WI38 (cell line): ENCODE data around the gene PLPP4.

Experiments used
- H3K4me3 ChIP-seq: 2 replicates; pipeline ENCODE4 v1.5.1; 2011; ENCODE audit warnings: low read depth, mild to moderate bottlenecking, control low read depth, low read length
- TF ChIP-seq, protein P1 (sequence below): IDR thresholded peaks from 2 replicates; pipeline ENCODE4 v1.5.1; 2012; ENCODE audit warnings: low read depth, mild to moderate bottlenecking, control low read depth, low read length

The PLPP4 gene

DNA sequence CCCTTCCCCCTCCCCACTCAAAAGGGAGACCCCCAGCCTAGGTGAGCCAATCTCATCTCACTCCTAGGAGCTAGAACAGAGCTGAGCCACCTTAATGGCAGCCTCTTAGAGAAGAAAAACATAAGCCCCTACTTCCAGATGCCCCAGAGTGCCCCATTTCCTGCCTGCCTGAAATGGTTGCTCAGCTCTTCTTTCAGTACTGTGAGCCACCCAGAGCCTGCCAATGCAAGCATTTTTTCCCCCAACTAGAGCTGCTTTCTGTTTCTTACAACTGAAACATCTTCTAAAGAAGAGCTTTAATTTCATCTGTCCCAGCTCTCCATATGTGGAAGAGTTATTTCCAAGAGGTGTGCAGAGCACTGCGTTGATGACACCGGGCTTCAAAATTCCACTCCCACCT, 136.7 kb downstream of the PLPP4 start:
- TF ChIP-seq, protein P1, sequence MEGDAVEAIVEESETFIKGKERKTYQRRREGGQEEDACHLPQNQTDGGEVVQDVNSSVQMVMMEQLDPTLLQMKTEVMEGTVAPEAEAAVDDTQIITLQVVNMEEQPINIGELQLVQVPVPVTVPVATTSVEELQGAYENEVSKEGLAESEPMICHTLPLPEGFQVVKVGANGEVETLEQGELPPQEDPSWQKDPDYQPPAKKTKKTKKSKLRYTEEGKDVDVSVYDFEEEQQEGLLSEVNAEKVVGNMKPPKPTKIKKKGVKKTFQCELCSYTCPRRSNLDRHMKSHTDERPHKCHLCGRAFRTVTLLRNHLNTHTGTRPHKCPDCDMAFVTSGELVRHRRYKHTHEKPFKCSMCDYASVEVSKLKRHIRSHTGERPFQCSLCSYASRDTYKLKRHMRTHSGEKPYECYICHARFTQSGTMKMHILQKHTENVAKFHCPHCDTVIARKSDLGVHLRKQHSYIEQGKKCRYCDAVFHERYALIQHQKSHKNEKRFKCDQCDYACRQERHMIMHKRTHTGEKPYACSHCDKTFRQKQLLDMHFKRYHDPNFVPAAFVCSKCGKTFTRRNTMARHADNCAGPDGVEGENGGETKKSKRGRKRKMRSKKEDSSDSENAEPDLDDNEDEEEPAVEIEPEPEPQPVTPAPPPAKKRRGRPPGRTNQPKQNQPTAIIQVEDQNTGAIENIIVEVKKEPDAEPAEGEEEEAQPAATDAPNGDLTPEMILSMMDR: no peak
- no peak overlapping the region for H3K4me3 ChIP-seq

DNA sequence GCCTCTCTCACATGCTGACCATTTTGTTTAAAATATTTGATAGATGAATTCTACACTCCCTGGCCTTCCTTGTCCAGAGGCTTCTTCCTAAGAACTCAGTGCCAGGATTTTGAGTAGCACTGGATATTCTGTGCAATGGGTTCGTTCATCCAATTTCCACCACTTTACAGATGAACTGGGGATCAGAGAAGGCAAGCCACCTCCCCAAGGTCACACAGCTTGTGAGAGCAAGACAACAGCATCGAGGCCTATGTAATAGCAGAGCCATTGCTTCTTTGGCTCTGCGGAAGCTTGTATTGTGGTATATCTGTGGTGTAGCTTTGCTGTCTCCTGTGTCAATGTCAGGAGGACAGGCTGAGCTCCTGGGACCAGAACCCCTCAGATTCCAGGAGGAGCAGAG, 140.9 kb downstream of the PLPP4 start:
- H3K4me3 ChIP-seq: no peak overlapping the region
- TF ChIP-seq, protein P1: no peak

DNA sequence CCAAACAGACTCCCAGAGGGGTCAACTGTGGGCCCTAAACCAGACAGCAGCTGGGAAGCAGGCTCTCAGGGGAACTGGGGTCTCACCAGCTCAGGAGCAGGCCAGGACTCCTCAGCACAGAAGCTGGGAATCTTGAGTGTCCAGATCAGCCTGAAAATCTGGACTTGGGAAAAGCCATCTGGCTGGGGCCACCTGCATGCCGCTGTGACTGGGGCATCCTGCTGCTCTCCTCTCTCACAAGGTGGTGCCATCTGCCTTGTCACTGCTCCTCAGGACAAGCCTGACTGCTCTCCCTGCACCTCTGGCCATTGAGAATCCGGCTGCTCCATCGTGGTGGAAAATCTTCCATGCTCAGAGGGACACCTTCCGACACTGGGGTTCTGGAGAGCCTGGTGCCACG, 141.4 kb downstream of the PLPP4 start:
- no peak overlapping the region for H3K4me3 ChIP-seq
- TF ChIP-seq, protein P1: no peak

DNA sequence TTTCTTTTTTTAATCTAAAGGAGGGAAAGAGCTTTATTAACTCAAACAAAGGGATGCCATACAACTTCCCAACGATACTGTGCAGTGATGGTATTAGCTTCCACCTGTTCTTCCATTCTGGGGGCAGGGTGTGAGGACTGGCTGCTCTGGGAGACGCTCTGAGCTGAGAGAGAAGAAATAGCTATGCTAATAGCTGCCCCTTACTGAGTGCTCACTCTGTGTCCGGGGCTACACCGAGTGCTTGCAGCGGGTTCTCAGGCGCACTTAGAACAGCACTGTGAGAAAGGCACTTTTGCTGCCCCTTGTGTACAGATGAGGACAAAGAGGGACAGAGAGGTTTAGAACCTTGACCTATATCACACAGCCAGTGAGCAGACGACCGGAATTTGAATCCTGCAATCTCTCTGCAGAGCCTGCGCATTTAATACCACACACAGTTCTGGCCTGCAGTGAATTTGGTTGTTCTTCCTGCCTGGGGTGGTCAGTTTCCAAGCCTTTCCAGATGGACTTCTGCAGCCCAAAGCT, 142.2 kb downstream of the PLPP4 start:
- TF ChIP-seq, protein P1: no peak
- no peak overlapping the region for H3K4me3 ChIP-seq

DNA sequence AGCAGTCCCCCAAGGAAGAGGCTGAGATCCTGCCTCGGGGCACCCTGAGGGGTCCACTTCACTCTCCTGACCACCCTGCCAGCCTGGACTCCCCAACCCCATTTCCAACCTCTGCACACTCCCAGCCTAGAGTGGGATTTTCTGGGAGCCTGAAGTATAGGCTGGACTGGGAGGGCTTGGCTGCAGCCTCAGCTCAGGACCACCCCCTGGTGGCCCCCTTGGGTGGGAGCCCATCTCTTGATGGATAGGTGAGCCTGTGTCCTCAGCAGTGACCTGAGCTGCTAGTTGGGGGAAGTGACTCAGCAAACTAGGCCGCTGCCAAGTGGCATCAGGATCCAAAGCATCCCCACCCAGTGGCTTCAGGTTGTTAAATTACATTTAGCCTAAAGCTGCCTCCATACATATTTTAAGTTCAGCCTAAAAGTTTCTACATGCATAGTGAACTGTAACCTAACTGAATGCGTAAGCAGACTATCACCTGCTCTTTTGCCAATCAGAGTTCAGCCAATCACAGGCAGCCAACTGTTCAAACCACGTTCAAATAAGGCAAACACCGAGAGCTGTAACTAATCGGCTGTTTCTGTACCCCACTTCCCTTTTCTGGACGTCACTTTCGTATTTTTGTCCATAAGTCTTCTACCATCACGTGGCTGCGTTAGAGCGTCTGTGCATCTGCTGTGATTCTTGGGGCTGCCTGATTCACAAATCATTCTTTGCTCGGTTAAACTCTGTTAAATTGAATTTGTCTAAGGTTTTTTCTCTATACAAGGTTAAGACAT, 144.0 kb downstream of the PLPP4 start:
- TF ChIP-seq, protein P1: no peak
- H3K4me3 ChIP-seq: no peak overlapping the region

DNA sequence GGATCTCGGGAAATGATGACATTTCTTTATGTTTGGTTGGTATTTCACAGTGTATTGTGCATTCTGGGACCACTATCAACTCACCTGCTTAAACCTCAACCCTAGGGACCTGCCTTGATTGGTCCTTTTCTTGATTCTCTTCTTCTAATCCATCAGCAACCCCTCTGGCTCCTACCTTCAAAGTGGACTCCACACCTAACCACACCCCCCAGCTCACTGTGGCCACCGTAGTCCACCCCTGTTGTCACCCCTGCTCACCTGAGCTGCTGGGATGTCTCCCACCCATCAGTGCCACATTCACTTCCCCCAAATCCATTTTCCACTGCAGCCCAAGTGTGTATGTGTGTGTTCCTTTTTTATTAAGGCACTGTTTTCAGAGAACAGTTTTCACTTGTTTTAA, 145.0 kb downstream of the PLPP4 start:
- H3K4me3 ChIP-seq: no peak overlapping the region
- TF ChIP-seq, protein P1: no peak

DNA sequence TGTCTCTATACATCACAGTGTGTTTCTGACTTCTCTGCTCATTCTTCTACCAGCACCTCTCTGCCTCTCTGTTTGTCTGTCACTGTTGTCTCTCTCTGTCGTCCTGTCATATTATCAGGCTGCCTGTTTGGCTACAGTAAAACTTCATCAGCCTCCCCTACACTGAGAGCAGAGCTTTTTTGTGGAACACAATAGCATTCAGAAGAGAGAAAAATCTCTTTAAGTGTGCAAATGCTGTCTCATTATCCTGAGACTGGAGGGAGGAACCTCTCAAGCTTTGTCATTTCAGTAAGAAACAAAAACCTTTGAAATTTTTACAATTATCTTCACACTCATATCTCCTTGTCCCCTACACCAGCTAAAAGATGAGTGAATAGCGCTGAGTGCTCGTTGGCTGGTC, 148.4 kb downstream of the PLPP4 start:
- no peak overlapping the region for H3K4me3 ChIP-seq
- TF ChIP-seq, protein P1: no peak
